ENCODE measurements around the gene CX3CR1. TPM values are rescaled to one million over a fixed set of nuclear protein-coding genes. Genes with fewer than 3 reads are reported as not detected.

The CX3CR1 gene, protein sequence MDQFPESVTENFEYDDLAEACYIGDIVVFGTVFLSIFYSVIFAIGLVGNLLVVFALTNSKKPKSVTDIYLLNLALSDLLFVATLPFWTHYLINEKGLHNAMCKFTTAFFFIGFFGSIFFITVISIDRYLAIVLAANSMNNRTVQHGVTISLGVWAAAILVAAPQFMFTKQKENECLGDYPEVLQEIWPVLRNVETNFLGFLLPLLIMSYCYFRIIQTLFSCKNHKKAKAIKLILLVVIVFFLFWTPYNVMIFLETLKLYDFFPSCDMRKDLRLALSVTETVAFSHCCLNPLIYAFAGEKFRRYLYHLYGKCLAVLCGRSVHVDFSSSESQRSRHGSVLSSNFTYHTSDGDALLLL
- polyA plus RNA-seq (2011; rRNA removed) (not detected in 2 replicates), polyA minus RNA-seq (2011; rRNA and poly(A)+ RNA removed) (not detected in 2 replicates)

DNA sequence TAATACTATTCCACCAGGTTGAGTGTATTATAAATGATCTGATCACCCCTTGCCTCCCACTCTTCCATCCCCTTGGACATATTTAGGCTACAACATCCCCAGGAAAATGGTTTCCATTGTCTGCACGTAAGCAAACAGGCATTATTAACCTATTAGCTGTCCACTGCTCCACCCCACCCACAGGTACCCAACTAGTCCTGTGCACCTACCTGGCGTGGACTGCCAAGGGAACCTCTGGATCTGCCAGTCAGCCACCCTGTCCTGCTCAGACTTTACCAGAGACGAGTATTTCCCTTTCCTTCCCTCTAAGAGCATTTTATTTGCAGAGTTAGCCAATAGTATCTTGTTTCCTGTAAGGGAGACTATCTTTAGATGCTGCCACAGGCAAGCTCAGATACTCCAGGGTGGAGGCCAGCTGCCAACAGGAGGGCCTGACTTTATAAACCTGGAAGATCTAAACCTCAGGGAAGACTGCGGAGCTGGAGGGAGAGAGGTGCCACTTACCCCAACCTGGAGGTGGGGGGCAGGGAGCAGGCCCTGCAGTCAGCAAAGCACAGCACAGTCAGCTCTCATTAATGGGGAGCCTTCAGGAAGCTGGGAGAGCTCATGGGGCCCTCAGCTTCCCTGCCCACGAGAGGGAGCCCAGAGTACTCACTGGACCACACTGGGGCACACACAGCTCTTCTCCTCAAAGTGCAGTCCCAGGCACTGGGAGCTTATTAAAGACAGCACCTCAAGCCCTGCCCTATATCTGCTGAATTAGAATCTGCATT is at the start of gene CX3CR1:
Gene CX3CR1, minus strand, starts transcription at position 292 of the 773 bp plus-strand sequence. CDS start 13,527 bp downstream, outside the sequence.
- no peak for DNase-seq (ENCODE audit: low read depth, low spot score)
- Histone ChIP-seq H3K27ac (ENCODE audit: low read depth, low read length) (no peak within 1 kb of the TSS), H3K27me3 (ENCODE audit: control insufficient read depth, insufficient read depth, low read length) (peaks cover 8% of the 10 kb centered on the region), H3K4me3 (ENCODE audit: low read depth, low read length) (no peak within 1 kb of the TSS), H3K9me3 (ENCODE audit: control insufficient read depth, insufficient read depth, low read length) (no peaks in the 10 kb centered on the region)
- TF ChIP-seq, protein P1, sequence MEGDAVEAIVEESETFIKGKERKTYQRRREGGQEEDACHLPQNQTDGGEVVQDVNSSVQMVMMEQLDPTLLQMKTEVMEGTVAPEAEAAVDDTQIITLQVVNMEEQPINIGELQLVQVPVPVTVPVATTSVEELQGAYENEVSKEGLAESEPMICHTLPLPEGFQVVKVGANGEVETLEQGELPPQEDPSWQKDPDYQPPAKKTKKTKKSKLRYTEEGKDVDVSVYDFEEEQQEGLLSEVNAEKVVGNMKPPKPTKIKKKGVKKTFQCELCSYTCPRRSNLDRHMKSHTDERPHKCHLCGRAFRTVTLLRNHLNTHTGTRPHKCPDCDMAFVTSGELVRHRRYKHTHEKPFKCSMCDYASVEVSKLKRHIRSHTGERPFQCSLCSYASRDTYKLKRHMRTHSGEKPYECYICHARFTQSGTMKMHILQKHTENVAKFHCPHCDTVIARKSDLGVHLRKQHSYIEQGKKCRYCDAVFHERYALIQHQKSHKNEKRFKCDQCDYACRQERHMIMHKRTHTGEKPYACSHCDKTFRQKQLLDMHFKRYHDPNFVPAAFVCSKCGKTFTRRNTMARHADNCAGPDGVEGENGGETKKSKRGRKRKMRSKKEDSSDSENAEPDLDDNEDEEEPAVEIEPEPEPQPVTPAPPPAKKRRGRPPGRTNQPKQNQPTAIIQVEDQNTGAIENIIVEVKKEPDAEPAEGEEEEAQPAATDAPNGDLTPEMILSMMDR (IDR thresholded peaks at IDR 0.05; ENCODE audit: low read depth, low read length) = no peak
- ChIA-PET POLR2A (no interaction called here), CTCF (interaction anchor here (2.8 to 6.8 kb wide), 3 partner anchors 8 to 154 kb away, joined by 16 to 49 read pairs (median 47); no protein-coding TSS in a partner anchor)

DNA sequence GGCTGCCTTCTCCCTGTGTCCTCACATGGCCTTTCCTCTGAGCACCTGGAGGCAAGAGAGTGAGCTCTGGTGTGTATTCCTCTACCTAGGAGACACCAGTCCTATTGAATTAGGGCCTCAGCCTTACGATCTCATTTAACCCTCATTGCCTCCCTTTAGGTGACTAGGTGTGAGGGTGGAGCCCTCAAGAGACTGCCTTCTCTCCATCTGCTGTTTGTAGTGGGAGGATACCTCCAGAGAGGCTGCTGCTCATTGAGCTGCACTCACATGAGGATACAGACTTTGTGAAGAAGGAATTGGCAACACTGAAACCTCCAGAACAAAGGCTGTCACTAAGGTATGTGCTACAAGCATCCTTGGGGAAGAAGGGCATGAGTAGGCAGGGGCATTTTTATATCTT is 49.7 kb upstream of the CX3CR1 start, which contains the start of gene CCR8:
Gene CCR8, plus strand, starts transcription at position 217 of the 400 bp plus-strand sequence. CDS start 2,623 bp downstream, outside the sequence.
- no peaks in the 10 kb centered on the region for H3K9me3 ChIP-seq (ENCODE audit: control insufficient read depth, insufficient read depth, low read length)
- CTCF ChIA-PET = no interaction called here
- no peak for DNase-seq (ENCODE audit: low read depth, low spot score)
- no peaks in the 10 kb centered on the region for H3K27me3 ChIP-seq (ENCODE audit: control insufficient read depth, insufficient read depth, low read length)
- TF ChIP-seq, protein P1 (IDR thresholded peaks at IDR 0.05; ENCODE audit: low read depth, low read length) = no peak
- POLR2A ChIA-PET = no interaction called here
- no peak within 1 kb of the TSS for H3K27ac ChIP-seq (ENCODE audit: low read depth, low read length)
- no peak within 1 kb of the TSS for H3K4me3 ChIP-seq (ENCODE audit: low read depth, low read length)

GRCh38 chr3:39327746-39328349 is 48.0 kb upstream of the CX3CR1 start:
- Histone ChIP-seq H3K9me3 (ENCODE audit: control insufficient read depth, insufficient read depth, low read length) (no peaks in the 10 kb centered on the region), H3K4me3 (ENCODE audit: low read depth, low read length) (no peak overlapping the region), H3K27me3 (ENCODE audit: control insufficient read depth, insufficient read depth, low read length) (no peaks in the 10 kb centered on the region), H3K27ac (ENCODE audit: low read depth, low read length) (no peak overlapping the region)
- CTCF ChIA-PET = no interaction called here
- POLR2A ChIA-PET = no interaction called here
- TF ChIP-seq, protein P1 (IDR thresholded peaks at IDR 0.05; ENCODE audit: low read depth, low read length) = no peak
- DNase-seq (ENCODE audit: low read depth, low spot score) = no peak

DNA sequence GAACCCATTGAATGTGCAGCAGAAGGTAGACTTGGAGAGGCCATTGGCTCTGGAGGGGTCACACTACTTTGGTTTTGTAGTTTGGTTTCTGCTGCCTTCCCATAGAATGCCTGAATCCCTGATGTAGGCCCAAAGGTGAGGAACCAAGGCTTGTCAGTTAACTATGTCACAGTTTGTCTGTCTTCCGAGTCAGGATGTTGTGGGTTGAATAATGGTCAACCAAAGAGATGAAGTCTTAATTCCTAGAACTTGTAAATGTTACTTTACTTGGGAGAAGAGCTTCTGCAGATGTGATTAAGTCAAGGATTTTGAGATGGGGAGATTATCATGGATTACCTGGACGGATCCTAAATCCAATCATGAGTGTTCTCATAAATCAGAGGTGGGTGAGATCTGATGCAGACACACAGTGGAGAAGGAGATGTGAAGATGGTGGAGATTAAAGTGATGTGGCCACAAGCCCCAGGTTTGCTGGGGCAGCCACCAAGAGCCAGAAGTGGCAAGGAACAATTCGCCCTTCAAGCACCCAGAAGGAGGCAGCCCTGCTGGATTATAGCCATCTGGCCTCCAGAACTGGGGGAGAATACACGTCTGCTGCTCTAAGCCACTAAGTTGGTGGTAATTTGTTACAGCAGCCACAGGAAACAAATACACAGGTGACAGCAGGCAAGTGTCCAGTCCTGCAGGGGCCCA is 47.4 kb upstream of the CX3CR1 start:
- H3K27ac ChIP-seq (ENCODE audit: low read depth, low read length) = no peak overlapping the region
- H3K4me3 ChIP-seq (ENCODE audit: low read depth, low read length) = no peak overlapping the region
- H3K27me3 ChIP-seq (ENCODE audit: control insufficient read depth, insufficient read depth, low read length) = no peaks in the 10 kb centered on the region
- POLR2A ChIA-PET = no interaction called here
- H3K9me3 ChIP-seq (ENCODE audit: control insufficient read depth, insufficient read depth, low read length) = no peaks in the 10 kb centered on the region
- CTCF ChIA-PET = no interaction called here
- TF ChIP-seq, protein P1 (IDR thresholded peaks at IDR 0.05; ENCODE audit: low read depth, low read length) = no peak
- no peak for DNase-seq (ENCODE audit: low read depth, low spot score)

Measured in AG04450 (cell line).